NT2/D1 (cell line): ENCODE data around the gene IRF2.

ENCODE experiments used
- DNase-seq: peaks from one replicate; pipeline ENCODE4 v3.0.0-alpha.2; 2011; ENCODE audit warnings: low read depth, low spot score
- H3K27me3 ChIP-seq: 2 replicates; pipeline ENCODE4 v1.6.0; 2011; ENCODE audit warnings: mild to moderate bottlenecking; ENCODE audit not compliant: insufficient read length, insufficient read depth
- H3K36me3 ChIP-seq: 2 replicates; pipeline ENCODE4 v1.6.1; 2011; ENCODE audit warnings: mild to moderate bottlenecking, low read length, mixed read lengths; ENCODE audit not compliant: insufficient read depth, insufficient read length
- H3K4me1 ChIP-seq: 2 replicates; pipeline ENCODE4 v1.5.1; 2011; ENCODE audit not compliant: insufficient read depth, insufficient read length
- H3K4me3 ChIP-seq: 2 replicates; pipeline ENCODE4 v1.5.1; 2011; ENCODE audit warnings: low read depth; ENCODE audit not compliant: insufficient read length
- H3K9ac ChIP-seq: 2 replicates; pipeline ENCODE4 v1.6.0; 2011; ENCODE audit warnings: low read depth; ENCODE audit not compliant: insufficient read length
- H3K9me3 ChIP-seq: 2 replicates; pipeline ENCODE4 v1.5.1; 2011; ENCODE audit warnings: mild to moderate bottlenecking, low read length; ENCODE audit not compliant: insufficient read depth
- SUZ12 ChIP-seq: IDR thresholded peaks from 2 replicates; pipeline ENCODE4 v1.6.1; 2011; ENCODE audit not compliant: insufficient read length, insufficient read depth; ENCODE audit errors: extremely low read depth
- YY1 ChIP-seq: IDR thresholded peaks from 2 replicates; pipeline ENCODE4 v1.6.1; 2011; ENCODE audit not compliant: insufficient read length, insufficient read depth
- ZNF274 ChIP-seq: IDR thresholded peaks from 2 replicates; pipeline ENCODE4 v1.6.1; 2011; ENCODE audit warnings: mild to moderate bottlenecking, low read depth, low read length

Gene IRF2

DNA sequence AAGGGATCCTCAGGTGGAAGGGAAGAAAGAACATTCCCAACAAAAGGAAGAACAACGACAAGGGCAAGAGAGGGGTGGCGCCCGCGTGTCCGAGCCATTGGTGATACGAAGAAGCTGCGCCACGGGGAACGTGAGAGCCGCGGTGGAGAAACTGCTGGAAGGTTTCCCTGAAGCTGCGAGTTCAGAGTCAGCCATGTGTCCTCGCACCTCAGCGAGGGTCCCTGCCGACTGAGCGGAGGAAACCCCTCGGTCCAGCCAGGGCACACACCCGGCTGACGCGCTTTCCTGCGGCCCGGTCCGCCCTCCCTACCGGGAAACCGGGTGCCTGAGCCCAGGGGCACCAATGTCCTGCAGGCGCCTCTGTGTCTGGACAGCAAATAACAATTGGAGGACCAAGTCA lies 18.0 kb downstream of the IRF2 start:
- DNase-seq, result no peak
- H3K4me3 ChIP-seq, result no peak overlapping the region
- no peaks in the 10 kb centered on the region for H3K9me3 ChIP-seq
- H3K36me3 ChIP-seq, result no peaks in the 10 kb centered on the region
- H3K27me3 ChIP-seq, result no peaks in the 10 kb centered on the region
- no peak overlapping the region for H3K9ac ChIP-seq
- no peaks in the 10 kb centered on the region for H3K4me1 ChIP-seq
- TF ChIP-seq SUZ12 (no peak), ZNF274 (no peak), YY1 (no peak)

DNA sequence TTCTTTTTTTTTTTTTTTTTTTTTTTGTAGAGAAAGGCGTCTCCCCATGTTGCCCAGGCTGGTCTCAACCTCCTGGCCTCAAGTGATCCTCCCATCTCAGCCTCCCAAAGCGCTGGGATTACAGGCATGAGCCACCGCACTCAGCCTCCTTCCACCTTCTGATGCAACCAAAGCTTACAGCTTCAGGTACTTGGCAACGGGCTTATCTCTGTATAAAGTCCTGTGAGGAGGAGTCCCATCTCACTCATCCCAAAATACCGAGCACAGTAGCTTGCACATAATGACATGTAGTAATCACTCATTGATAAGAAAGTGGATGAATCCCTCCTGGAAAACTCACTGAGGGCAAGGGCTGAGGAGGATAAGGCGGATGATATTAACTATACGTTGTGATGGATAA lies 19.1 kb downstream of the IRF2 start:
- Histone ChIP-seq H3K4me3 (no peak overlapping the region), H3K36me3 (no peaks in the 10 kb centered on the region), H3K27me3 (no peaks in the 10 kb centered on the region), H3K9me3 (no peaks in the 10 kb centered on the region), H3K9ac (no peak overlapping the region), H3K4me1 (no peaks in the 10 kb centered on the region)
- DNase-seq, result no peak
- TF ChIP-seq YY1 (no peak), SUZ12 (no peak), ZNF274 (no peak)

DNA sequence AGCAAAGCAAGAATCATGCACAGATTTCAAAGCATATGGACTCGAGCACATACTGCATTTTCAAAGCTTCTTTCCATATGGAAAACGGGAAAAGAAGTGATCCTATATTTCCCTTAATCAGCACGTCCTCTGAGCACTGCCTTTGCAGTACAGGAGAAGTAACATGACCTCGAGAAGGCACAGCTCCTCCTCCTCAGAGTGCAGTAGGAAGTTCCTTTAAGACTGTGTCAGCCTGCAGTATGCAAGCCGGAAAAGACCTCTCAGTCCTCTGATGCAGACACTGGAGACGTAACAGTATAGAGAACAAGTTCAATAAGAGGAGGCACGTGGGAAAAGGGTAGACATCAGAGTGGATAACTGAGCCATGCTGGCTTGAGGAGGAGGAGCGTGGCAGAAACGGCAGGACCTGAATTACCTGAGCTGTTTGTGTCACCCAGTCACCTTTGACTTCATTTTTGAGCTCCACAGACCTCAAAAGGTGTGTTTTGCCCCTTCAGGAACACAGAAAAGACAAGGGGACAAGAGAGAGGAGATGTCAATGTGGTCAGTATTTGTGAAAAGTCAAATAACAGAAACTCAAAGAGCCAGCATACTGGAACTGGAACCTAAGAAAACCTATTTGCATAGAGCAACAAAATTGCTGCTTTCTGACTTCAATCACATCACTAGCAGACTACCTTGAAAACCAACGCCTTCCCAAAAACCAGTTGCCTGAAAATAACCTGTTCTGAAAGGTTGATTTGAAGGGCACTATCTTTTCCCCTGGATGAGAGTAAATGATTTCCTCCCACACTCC lies 20.8 kb downstream of the IRF2 start:
- TF ChIP-seq ZNF274 (no peak), SUZ12 (no peak), YY1 (no peak)
- Histone ChIP-seq H3K4me1 (no peaks in the 10 kb centered on the region), H3K36me3 (no peaks in the 10 kb centered on the region), H3K27me3 (no peaks in the 10 kb centered on the region), H3K9ac (no peak overlapping the region), H3K9me3 (no peaks in the 10 kb centered on the region), H3K4me3 (no peak overlapping the region)
- no peak for DNase-seq

DNA sequence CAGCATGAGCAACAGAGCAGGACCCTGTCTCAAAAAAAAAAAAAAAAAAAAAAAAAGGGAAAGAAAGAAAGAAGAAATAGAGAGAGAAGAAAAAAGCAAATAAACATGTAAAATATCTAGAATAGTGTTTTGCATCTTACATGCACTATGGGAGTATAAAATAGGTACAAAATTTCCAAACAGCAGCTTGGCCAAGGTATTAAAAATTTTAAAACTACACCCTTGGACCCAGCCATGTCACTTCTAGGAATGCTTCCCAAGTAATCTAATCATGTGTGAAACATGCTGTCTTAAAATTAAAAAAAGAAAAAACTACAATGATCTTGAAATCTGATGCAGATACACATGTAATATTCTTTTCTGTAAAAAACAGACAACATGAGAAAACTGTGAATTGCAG lies 21.6 kb downstream of the IRF2 start:
- Histone ChIP-seq H3K4me3 (no peak overlapping the region), H3K4me1 (peaks cover 2% of the 10 kb centered on the region), H3K9ac (no peak overlapping the region), H3K27me3 (no peaks in the 10 kb centered on the region), H3K36me3 (no peaks in the 10 kb centered on the region), H3K9me3 (no peaks in the 10 kb centered on the region)
- TF ChIP-seq ZNF274 (no peak), SUZ12 (no peak), YY1 (no peak)
- DNase-seq, result no peak

DNA sequence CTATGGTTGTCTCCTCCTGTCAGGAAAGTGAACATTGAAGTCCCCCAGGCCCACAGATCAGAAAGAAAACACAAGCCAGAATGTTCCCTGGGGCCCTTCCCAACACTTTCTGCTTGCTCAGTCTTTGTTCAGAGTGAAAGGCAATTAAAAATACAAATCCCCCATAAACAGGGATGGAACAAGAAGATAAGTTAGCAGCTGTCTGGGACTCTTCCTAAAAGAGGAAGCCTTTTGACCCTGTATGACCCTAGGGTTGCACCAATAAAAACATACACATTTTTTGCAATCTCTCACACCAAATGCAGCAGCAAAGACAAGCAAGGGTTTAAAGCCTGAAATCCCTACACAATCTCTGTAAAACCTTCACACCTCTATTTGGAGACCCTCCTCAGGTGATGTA lies 22.6 kb downstream of the IRF2 start:
- Histone ChIP-seq H3K36me3 (no peaks in the 10 kb centered on the region), H3K27me3 (no peaks in the 10 kb centered on the region), H3K4me3 (no peak overlapping the region), H3K9ac (no peak overlapping the region), H3K4me1 (peaks cover 2% of the 10 kb centered on the region), H3K9me3 (no peaks in the 10 kb centered on the region)
- no peak for DNase-seq
- TF ChIP-seq ZNF274 (no peak), SUZ12 (no peak), YY1 (no peak)

DNA sequence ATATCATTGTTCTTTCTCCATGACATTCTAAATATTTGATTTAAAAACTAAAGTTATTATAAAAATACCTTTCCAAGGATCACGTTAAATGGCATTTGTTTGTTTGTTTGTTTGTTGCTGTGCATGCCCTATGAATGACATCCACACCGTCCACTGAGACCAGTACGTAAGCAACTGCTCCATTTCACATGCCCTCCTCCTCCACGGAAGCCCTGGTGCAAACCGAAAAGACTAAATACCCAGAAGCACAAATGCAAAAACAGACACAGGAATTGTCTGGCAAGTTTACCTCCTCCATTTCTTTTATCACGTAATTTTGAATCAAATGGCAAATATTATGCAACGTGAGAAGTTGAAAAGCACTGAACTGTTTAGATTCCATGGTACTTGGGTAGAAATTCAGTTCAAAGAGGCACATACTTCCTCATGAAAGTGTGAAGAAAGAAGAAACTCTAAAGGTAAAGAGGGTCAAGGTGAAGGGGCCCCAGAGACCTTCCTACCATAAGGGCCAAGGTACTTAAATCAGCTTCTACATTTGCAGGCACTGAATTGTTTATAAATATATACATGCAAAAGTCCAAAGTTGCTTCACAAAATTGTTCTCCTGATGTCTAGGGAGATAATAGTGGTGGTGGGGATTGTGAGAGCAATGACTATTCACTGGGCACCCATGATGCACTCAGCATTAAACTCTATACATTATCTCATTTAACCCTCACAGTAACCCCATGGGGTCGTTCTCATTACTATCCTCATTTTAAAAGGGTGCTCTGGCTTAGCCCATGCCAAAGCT lies 23.4 kb downstream of the IRF2 start:
- no peak for DNase-seq
- no peak overlapping the region for H3K4me3 ChIP-seq
- H3K9ac ChIP-seq, result no peak overlapping the region
- peaks cover 2% of the 10 kb centered on the region for H3K4me1 ChIP-seq
- TF ChIP-seq YY1 (no peak), ZNF274 (no peak), SUZ12 (no peak)
- no peaks in the 10 kb centered on the region for H3K36me3 ChIP-seq
- no peaks in the 10 kb centered on the region for H3K9me3 ChIP-seq
- no peaks in the 10 kb centered on the region for H3K27me3 ChIP-seq

DNA sequence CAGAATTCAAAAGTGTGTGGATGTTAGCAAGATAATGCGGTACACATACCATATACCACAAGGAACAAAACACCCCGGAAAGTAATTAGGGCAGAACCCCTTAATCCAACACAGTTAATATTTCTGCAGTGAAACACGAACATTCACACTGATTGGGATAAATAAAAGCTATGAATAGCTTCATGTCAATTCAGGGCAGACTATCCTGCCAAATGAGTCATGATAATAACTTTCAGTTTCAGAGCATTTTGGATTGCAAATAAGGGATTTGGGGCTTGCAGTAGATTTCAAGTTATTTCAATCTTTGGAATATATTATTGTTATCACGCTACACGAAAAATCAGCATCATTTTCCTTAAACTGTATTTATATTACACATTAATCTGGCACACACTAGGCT lies 24.3 kb downstream of the IRF2 start:
- no peak for DNase-seq
- no peak for TF ChIP-seq ZNF274
- no peak for TF ChIP-seq YY1
- no peak for TF ChIP-seq SUZ12
- H3K4me1 ChIP-seq, result peaks cover 2% of the 10 kb centered on the region
- no peaks in the 10 kb centered on the region for H3K27me3 ChIP-seq
- H3K4me3 ChIP-seq, result no peak overlapping the region
- H3K36me3 ChIP-seq, result no peaks in the 10 kb centered on the region
- H3K9me3 ChIP-seq, result no peaks in the 10 kb centered on the region
- H3K9ac ChIP-seq, result no peak overlapping the region
